Islet of Langerhans (tissue), 1 donor: Measurements from ENCODE around the gene CTTNBP2NL.

Source experiments
- FAIRE-seq: peaks from one replicate; lab custom pipeline; 2011; peaks lifted over from hg19 to GRCh38; lab: Jason Lieb, UNC

CTTNBP2NL gene, protein sequence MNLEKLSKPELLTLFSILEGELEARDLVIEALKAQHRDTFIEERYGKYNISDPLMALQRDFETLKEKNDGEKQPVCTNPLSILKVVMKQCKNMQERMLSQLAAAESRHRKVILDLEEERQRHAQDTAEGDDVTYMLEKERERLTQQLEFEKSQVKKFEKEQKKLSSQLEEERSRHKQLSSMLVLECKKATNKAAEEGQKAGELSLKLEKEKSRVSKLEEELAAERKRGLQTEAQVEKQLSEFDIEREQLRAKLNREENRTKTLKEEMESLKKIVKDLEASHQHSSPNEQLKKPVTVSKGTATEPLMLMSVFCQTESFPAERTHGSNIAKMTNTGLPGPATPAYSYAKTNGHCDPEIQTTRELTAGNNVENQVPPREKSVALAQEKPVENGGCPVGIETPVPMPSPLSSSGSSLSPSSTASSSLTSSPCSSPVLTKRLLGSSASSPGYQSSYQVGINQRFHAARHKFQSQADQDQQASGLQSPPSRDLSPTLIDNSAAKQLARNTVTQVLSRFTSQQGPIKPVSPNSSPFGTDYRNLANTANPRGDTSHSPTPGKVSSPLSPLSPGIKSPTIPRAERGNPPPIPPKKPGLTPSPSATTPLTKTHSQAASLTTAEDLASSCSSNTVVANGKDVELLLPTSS

DNA sequence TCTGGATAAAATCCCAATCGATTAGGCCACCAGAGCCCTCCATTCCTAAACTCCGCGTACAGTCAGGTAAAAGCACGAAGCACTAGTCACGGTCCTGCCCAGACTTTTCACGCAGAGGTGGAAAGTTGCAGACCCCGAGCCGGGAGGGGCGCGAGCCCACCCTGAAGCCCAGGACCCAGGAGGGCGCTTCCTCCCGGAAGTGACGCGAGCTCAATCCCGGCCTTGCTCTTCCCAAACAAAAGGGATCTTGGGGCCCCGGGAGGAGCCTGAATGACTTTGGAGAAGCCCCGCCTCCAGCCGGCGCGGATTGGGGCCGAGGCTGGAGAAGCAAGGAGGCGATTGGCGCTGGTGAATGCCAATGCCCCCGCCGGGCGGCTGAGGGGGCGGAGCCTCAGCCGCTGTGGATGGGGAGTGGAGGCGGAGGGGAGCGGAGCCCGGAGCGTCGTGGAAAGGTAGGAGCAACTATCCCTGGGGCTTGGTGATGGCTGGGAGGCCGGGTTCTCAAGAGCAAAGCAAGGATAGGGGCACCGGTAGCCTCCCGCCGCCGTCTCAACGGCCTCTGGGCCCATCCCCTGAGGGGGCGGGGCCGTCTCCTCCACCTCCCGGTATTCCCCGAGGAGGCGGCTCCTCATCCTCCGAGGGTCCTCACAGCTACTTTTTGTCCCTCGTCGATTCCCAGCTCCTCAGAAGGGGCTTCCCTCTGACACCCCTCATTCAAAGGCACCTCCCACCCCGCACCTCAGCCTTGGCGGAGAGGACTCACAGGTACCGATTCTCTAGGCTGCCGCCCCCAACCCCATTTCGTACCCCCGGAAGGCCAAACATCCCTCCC is at the start of gene CTTNBP2NL:
TSS of gene CTTNBP2NL (plus strand) at position 394 of the 832 bp plus-strand sequence. CDS start 19,952 bp downstream, outside the sequence.
- no peak for FAIRE-seq

DNA sequence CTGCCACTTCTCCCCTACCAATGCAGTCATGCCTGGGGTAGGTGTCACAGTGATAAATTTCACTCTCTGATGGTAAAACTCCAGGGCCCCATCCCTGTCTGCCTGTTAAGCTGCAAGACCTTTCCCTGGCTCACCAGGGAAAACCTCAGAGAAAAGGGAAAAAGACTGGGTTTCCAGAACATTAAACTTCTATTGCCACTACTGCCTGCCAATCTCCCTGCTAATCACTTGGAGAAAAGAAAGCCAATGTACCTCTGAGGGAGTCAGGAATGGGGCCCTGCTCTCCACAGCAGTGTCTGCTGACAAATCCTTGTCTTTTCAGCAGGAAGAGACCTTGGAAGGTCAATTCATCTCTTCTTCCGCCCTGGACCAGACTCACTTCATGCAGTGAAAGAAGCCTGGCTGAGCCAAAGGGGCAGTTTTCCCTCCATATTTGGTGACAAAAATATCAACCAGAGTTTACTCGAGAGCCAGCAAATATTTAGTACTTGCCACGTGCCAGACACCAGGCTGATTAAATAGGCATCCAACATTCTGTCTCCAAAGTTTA is 49.1 kb upstream of the CTTNBP2NL start:
- no peak for FAIRE-seq

- no peak for FAIRE-seq
Measured at GRCh38 chr1:112356765-112357164, 39.2 kb upstream of the CTTNBP2NL start.

DNA sequence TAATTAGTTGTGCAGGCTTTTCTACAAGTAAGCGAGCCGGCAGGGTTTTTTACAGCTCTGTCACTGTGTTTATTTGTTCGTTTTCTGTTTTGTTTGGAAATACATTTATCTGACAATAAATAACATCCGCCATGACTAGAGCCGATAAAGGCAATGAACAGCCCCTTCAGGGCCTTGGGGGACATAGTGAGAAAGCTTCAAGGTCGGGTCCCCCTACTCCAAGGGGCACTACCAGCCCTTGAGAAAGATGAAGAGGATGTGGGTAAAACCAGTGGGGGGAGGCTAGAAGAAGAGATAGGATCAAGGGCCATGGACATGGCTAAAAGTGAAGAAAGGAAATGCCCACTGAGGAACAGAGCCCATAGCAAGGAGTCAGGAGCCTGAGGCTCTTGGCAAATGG is 38.5 kb upstream of the CTTNBP2NL start:
- no peak for FAIRE-seq

- FAIRE-seq = no peak
Measured at GRCh38 chr1:112358061-112358770, 37.8 kb upstream of the CTTNBP2NL start.

DNA sequence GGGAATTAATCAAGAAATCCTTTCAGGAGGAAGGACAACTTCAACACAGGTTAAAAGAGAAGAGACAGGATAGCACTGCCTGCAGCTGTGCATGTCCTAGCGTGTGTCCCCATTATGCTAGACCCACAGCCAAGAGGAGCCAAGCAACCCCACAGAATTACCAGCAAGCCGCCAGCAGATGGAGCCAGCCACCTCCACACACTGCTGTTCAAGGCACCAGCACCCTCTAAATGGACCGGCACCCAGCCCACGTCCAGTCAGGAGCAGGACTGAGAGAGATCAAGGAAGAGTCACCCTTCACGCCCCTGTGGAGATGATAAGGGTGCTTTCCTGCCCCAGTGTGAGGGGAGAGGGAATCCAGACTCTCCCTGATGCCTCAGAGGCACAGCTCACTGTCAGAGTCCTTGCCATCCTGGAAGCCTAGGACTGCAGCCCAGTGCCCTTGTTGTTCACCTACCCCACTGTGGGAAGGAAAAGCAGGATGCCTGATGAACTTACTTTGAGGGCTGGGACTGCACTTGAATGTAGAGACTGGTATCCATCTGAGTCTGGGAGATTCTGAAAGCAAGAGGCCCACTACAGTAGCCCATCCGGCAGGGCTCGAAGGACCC is 37.1 kb upstream of the CTTNBP2NL start:
- no peak for FAIRE-seq

DNA sequence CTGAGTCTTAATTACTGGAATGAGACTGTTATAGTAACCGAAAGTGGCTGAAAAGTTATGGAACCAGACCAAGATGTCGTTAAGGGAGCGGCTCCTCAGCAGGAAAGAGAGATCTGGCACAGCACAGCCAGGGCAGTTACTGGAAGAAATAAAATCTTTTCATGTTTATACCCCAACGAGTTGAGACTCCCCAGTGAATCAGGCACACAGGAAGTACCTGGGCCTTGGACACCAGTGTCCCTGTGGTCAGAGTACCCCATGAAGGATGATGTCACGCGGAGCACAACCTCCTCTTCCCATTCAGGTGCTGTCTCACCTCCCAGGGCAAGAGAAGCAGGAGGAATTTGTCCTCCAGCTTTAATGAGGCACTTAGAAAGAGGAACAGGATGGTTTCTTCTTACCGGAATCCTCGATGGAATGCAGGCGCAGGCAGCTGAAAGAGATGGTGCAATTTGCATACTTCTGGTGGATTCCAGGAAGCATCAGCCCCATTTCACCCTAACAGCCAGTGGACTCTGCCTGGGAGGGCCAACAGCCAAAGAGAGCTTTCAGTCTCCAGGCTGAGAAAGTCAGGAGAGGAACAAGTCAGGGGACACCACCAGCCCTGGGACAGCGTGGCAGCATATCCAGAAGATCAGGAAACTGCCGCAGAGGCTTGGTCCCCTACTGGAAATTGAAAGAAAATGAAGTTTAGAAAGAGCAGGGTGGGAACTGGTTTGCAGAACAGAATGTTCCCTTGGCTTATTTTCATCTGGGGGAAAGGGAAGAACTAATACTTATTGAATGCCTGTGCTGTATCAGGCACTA is 35.9 kb upstream of the CTTNBP2NL start:
- no peak for FAIRE-seq

GRCh38 chr1:112363636-112364035 is 32.4 kb upstream of the CTTNBP2NL start:
- no peak for FAIRE-seq

DNA sequence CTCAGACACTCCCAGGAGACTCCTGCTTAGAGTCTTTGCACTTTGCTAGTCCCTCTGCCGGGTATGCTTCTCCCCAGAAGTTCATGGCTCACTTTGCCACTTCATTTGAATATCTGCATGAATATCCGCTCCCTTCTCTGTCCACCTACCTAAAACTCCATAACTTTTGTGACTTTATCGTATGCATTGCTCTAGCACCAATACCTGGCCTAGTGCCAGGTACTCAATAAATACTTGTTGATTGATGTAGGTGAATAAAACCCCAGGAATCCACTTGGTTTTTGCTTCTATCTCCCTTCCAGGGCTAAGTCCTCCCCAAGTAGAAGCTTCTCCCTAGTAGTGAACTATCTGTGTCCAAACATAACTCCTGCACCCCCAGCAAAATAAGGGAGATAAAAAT is 27.8 kb upstream of the CTTNBP2NL start:
- no peak for FAIRE-seq

DNA sequence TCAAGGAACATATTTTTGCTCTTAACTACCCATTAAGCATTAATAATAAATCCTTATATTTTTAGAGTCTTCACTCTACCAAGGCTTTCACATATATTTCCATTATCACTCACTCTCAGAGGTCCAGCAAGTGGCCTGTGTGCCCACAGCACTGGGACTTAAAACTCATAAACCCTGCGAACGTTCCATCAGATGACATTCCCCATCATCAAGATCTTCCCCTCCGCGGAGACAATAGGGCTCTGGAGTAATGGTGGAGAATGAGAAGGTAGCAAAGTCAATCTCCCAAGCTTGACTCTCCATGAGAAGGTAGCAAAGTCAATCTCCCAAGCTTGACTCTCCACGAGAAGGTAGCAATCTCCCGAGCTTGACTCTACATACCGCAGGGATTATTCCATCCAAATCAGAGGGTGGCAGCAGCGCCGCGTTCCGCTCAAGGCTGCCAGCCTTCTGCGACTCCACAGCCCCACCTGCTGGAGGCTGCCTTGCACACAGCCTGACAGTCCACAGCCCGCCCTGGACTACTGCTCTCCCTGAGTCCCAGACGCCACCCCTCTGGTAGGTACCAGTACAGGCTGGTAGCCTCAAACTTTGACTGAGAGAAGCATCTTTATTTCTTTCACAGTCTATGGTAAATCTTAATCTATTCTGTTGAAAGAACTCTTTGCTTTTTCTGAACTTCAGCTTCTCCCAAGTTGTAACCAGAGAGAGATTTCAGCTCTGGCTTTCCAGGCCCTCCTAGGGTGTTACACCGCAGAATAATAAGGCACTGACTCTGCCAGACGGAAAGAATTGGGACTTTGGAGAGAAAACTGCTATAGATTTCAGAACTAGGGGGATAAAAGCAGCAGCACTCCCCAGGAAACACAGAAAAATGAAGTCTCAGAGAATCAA is 26.4 kb upstream of the CTTNBP2NL start:
- FAIRE-seq = no peak

DNA sequence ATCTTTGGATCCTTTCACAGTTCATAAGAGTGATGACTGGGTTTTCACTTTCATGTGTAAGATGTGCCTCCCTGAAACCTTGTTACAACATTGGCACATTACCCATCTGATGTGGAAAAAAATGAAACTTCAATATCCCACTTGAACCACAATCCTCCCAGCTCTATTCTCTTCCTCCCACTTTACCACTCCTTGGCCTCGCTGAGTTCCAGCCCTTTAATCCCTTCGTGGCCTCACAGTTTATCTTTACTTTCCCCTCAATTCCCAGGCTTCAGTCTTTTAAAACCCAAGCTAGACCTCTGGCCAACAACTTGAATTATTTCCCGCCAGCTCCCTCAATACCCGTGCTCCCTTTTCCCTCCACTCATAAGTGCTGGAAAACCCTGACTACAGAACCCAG is 25.0 kb upstream of the CTTNBP2NL start:
- FAIRE-seq = no peak

DNA sequence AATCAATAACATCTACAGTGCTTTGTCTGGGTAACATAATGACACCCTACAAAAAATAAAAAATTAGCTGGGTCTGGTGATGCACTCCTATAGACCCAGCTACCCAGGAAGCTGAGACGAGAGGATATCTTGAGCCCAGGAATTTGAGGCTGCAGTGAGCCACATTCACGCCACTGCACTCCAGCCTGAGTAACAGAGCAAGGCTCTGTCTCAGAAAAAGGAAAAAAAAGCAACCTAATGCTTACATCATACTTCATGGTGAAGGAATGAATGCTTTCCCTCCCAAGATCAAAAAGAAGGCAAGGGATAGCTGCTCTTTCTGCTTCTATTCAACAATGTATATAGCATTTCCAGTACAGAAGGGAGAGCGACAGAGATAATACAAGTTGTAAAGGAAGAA is 24.2 kb upstream of the CTTNBP2NL start:
- no peak for FAIRE-seq

DNA sequence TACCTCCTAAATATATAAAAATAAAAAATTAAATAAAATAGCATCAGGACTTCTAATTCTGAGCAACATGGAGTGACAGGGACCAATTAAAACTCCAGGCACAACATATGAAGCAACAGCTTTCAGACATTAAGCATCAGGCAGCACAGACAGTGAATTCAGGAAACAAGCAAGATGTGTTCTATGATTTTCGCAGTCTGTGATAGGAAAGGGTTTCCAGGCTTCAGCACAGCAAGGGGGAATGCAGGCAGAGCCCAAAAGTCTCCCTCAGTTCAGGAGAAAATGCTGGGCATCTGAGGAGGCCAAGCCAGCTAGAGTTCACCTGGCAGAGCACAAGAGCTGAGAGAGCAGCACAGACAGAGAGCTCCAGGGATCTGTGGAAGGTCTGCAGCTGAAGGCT is 22.2 kb upstream of the CTTNBP2NL start:
- no peak for FAIRE-seq

DNA sequence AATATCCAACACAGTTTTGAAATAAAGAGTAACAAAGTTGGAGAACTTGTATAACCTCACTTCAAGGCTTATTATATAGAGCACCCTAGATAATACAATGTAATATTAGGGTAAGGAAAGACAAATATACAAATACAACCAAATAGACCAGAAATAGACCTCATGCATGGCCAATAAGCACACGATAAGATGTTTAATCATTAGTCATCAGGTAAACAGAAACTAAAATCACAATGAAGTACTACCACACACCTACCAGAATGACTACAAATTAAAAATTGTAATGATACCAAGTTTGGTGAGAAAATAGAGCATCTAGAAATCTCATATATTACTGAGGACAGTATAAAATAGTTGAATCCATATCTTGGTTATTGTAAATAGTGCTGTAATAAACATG is 20.3 kb upstream of the CTTNBP2NL start:
- FAIRE-seq = peak; percentile 64

GRCh38 chr1:112380356-112380755 is 15.7 kb upstream of the CTTNBP2NL start:
- no peak for FAIRE-seq

DNA sequence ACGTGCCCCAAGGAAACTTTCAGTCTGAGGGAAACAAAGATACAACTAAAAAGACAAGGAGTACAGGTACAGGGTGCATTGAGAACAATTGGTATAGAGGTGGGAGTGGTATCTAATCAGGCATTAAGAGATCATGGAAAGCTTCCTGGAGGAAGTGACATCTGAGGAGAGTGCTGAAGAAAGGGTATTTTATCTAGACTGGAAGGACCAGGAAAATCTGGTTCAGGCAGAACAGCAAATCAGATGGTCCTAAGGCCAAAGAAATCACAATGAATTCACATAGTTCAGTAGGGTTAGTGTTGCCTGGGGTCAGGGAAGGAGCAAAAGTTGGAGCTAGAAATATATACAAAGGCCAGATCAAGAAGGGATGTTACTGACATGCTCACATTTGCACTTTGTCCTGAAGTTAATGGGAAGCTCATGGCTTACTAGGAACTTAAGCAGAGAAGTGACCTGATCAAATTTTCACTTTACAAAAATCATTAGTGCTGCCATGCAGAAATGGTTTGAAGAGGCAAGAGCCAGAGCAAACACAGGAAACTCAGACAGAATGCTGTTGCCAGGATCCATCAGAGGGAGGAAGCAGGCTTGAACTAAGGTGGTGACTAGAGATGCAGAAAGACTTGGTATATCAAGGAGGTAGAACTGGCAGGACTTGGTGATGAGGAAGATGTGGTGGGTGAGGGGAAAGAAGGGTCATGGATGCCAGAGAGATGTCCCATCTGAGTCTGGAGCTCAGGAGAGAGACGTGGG is 14.5 kb upstream of the CTTNBP2NL start:
- peak; percentile 98 for FAIRE-seq

DNA sequence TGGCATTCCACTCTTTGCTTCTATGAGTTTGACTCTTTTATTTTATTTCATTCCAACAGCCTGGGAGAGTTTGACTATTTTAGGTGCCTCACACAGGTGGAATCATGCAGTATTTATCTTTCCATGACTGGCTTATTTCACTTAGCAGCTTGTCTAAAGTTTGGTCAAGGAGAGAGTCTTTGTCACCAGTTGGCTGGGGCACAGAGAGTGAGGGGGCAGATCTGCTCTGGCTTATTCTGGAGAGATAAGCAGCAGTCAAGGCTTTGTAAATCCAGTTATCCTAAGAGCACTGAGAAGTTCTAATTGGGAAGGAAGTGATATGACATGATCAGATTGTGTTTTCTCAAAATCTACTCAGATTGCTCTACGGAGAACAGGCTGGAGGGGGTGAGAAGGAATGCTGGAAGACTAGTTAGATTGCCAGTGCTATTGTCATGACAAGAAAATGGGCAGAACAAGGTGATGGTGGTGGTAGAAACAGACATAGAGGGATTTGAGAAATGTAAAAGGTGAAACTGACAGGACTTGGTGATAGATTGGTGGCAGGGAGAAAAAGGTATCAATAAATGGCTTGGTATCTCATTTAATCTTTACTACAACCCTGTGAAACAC is 12.1 kb upstream of the CTTNBP2NL start:
- FAIRE-seq = no peak

- no peak for FAIRE-seq
Measured at GRCh38 chr1:112386024-112386723, 9.8 kb upstream of the CTTNBP2NL start.
